ENCODE results near the gene UMAD1.

- TF ChIP-seq EZH2phosphoT487 (IDR thresholded peaks at IDR 0.05; ENCODE audit: low read length), result no peak
- TF ChIP-seq CTCF (IDR thresholded peaks at IDR 0.05; ENCODE audit: low read length), result no peak
- no peak for TF ChIP-seq EZH2 (optimal IDR thresholded peaks at IDR 0.05; ENCODE audit: low read depth, low read length)
Observed at GRCh38 chr7:7920056-7920455, 279.5 kb downstream of the UMAD1 start.

Data from MM.1S (cell line).